ENCODE measurements around the gene SLC15A3. TPM values are rescaled to one million over a fixed set of nuclear protein-coding genes. Genes with fewer than 3 reads are reported as not detected.
"Not testable (repeated sequence)": the region's sequence is repeated elsewhere in the genome, so short reads cannot be mapped to it uniquely, and the experiment has no call there.

SLC15A3 gene
- total RNA-seq, 2 donors from 2014 or later = 3.3 to 19.4 TPM

- Histone ChIP-seq H3K27ac (no peak overlapping the region), H3K27me3 (replicated peaks; ENCODE audit: insufficient read depth) (no peaks in the 10 kb centered on the region), H3K36me3 (no peaks in the 10 kb centered on the region), H3K9me3 (no peaks in the 10 kb centered on the region), H3K4me3 (no peak overlapping the region), H3K4me1 (replicated peaks) (no peaks in the 10 kb centered on the region)
- TF ChIP-seq POLR2AphosphoS5 (IDR thresholded peaks at IDR 0.05) (no peak), CTCF (IDR thresholded peaks at IDR 0.05) (no peak), POLR2A (IDR thresholded peaks at IDR 0.05) (no peak)
- intact Hi-C loops (cut with DNase I) = no loop called here
- no peak for DNase-seq (ENCODE audit: low spot score)
Measured at GRCh38 chr11:60977836-60978235, 25.9 kb upstream of the SLC15A3 start.

- no peaks in the 10 kb centered on the region for H3K4me1 ChIP-seq (replicated peaks)
- H3K9me3 ChIP-seq = no peaks in the 10 kb centered on the region
- DNase-seq (ENCODE audit: low spot score) = no peak
- 88% methylated on average over 4 of the region's 4 CpGs for WGBS
- TF ChIP-seq POLR2AphosphoS5 (IDR thresholded peaks at IDR 0.05) = no peak
- TF ChIP-seq POLR2A (IDR thresholded peaks at IDR 0.05) = no peak
- TF ChIP-seq CTCF (IDR thresholded peaks at IDR 0.05) = no peak
- H3K4me3 ChIP-seq = no peak overlapping the region
- no peaks in the 10 kb centered on the region for H3K27me3 ChIP-seq (replicated peaks; ENCODE audit: insufficient read depth)
- no peaks in the 10 kb centered on the region for H3K36me3 ChIP-seq
- intact Hi-C loops (cut with DNase I) = no loop called here
- H3K27ac ChIP-seq = no peak overlapping the region
Measured at GRCh38 chr11:60977224-60977623, 25.2 kb upstream of the SLC15A3 start.

- no peaks in the 10 kb centered on the region for H3K9me3 ChIP-seq
- no peak for DNase-seq (ENCODE audit: low spot score)
- no peak overlapping the region for H3K4me3 ChIP-seq
- no peaks in the 10 kb centered on the region for H3K4me1 ChIP-seq (replicated peaks)
- intact Hi-C loops (cut with DNase I) = no loop called here
- 87% methylated on average over 6 of the region's 6 CpGs for WGBS
- H3K27me3 ChIP-seq (replicated peaks; ENCODE audit: insufficient read depth) = no peaks in the 10 kb centered on the region
- TF ChIP-seq CTCF (IDR thresholded peaks at IDR 0.05) (no peak), POLR2AphosphoS5 (IDR thresholded peaks at IDR 0.05) (no peak), POLR2A (IDR thresholded peaks at IDR 0.05) (no peak)
- H3K27ac ChIP-seq = no peak overlapping the region
- H3K36me3 ChIP-seq = no peaks in the 10 kb centered on the region
Measured at GRCh38 chr11:60974726-60975125, 22.8 kb upstream of the SLC15A3 start.

- H3K27ac ChIP-seq; DNase-seq (ENCODE audit: low spot score); H3K9me3 ChIP-seq; H3K36me3 ChIP-seq; H3K27me3 ChIP-seq (replicated peaks; ENCODE audit: insufficient read depth); intact Hi-C loops (cut with DNase I); H3K4me3 ChIP-seq; H3K4me1 ChIP-seq (replicated peaks): not testable (repeated sequence)
- WGBS = 83% methylated on average over 13 of the region's 13 CpGs
Measured at GRCh38 chr11:60974316-60974715, 22.3 kb upstream of the SLC15A3 start.

- 79% methylated on average over 6 of the region's 6 CpGs for WGBS
- DNase-seq (ENCODE audit: low spot score) = no peak
Measured at GRCh38 chr11:60973699-60974098, 21.7 kb upstream of the SLC15A3 start.

More at GRCh38 chr11:60973699-60974098, 21.7 kb upstream of the SLC15A3 start:
- no peak overlapping the region for H3K27ac ChIP-seq
- no peaks in the 10 kb centered on the region for H3K36me3 ChIP-seq
- intact Hi-C loops (cut with DNase I) = no loop called here
- no peaks in the 10 kb centered on the region for H3K9me3 ChIP-seq
- no peak overlapping the region for H3K4me3 ChIP-seq
- H3K27me3 ChIP-seq (replicated peaks; ENCODE audit: insufficient read depth) = no peaks in the 10 kb centered on the region
- TF ChIP-seq POLR2AphosphoS5 (IDR thresholded peaks at IDR 0.05) (no peak), POLR2A (IDR thresholded peaks at IDR 0.05) (no peak), CTCF (IDR thresholded peaks at IDR 0.05) (no peak)
- no peaks in the 10 kb centered on the region for H3K4me1 ChIP-seq (replicated peaks)

Data from prostate gland (tissue), 2 donors.